GM20431 (cell line): ENCODE data around the gene MYOF.
"Not testable (repeated sequence)": the region's sequence is repeated elsewhere in the genome, so short reads cannot be mapped to it uniquely, and the experiment has no call there.

Source experiments
- in situ Hi-C: fragments of 300-500 bp; cut with MseI, MboI; formaldehyde crosslinking; loops from one replicate; pipeline ENCODE4 v1.15.0; 2020; ENCODE audit warnings: low sequenced_read_pairs; ENCODE audit not compliant: unreplicated experiment

The MYOF gene

GRCh38 chr10:93435621-93436397 is 46.3 kb downstream of the MYOF start:
- in situ Hi-C loops = no loop called here

- in situ Hi-C loops = no loop called here
Measured at GRCh38 chr10:93434991-93435491, 47.1 kb downstream of the MYOF start.

- in situ Hi-C loops = no loop called here
Measured at GRCh38 chr10:93431361-93431760, 50.8 kb downstream of the MYOF start.

GRCh38 chr10:93425861-93426260 is 56.3 kb downstream of the MYOF start:
- in situ Hi-C loops = no loop called here

GRCh38 chr10:93422118-93422517 is 60.0 kb downstream of the MYOF start:
- in situ Hi-C loops = no loop called here

GRCh38 chr10:93420944-93421825 is 60.9 kb downstream of the MYOF start:
- in situ Hi-C loops = no loop called here

- in situ Hi-C loops = no loop called here
Measured at GRCh38 chr10:93420091-93420490, 62.0 kb downstream of the MYOF start.

GRCh38 chr10:93419016-93419415 is 63.1 kb downstream of the MYOF start:
- in situ Hi-C loops = not testable (repeated sequence)

- in situ Hi-C loops = no loop called here
Measured at GRCh38 chr10:93417921-93418320, 64.2 kb downstream of the MYOF start.

- in situ Hi-C loops = no loop called here
Measured at GRCh38 chr10:93417266-93417665, 64.9 kb downstream of the MYOF start.

GRCh38 chr10:93416824-93417223 is 65.3 kb downstream of the MYOF start:
- in situ Hi-C loops = no loop called here

- in situ Hi-C loops = no loop called here
Measured at GRCh38 chr10:93415693-93416092, 66.4 kb downstream of the MYOF start.

GRCh38 chr10:93413252-93413689 is 68.9 kb downstream of the MYOF start:
- in situ Hi-C loops = no loop called here

GRCh38 chr10:93412801-93413200 is 69.3 kb downstream of the MYOF start:
- in situ Hi-C loops = no loop called here

- in situ Hi-C loops = no loop called here
Measured at GRCh38 chr10:93410697-93411348, 71.3 kb downstream of the MYOF start.

- in situ Hi-C loops = no loop called here
Measured at GRCh38 chr10:93408783-93409182, 73.4 kb downstream of the MYOF start.

- in situ Hi-C loops = no loop called here
Measured at GRCh38 chr10:93406364-93407145, 75.6 kb downstream of the MYOF start.

- in situ Hi-C loops = no loop called here
Measured at GRCh38 chr10:93404048-93404354, 78.1 kb downstream of the MYOF start.

- in situ Hi-C loops = no loop called here
Measured at GRCh38 chr10:93403152-93404047, 78.7 kb downstream of the MYOF start.
